ENCODE data around the gene KCNS1. TPM values are rescaled to one million over a fixed set of nuclear protein-coding genes. Genes with fewer than 3 reads are reported as not detected.

KCNS1 gene
- total and polyA plus RNA-seq, 2 experiments from 2014 or later: 0.37 to 3.2 TPM

DNA sequence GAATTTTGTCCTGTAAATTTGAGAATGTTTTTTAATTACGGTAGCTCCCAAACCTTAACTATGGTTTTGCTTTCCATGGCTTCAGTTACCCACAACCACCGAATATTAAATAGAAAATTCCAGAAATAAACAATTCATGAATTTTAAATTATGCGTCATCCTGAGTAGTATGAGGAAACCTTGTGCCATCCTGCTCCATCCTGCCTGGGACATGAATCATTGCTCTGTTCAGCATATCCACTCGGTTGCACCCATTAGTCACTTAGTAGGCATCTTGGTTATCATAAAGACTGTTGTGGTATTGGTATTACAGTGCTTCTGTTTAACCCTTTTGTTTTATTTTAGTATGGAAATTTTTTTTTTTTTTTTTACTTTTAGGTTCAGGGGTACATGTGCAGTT is 39.7 kb downstream of the KCNS1 start (continued):
- TF ChIP-seq, protein P1, sequence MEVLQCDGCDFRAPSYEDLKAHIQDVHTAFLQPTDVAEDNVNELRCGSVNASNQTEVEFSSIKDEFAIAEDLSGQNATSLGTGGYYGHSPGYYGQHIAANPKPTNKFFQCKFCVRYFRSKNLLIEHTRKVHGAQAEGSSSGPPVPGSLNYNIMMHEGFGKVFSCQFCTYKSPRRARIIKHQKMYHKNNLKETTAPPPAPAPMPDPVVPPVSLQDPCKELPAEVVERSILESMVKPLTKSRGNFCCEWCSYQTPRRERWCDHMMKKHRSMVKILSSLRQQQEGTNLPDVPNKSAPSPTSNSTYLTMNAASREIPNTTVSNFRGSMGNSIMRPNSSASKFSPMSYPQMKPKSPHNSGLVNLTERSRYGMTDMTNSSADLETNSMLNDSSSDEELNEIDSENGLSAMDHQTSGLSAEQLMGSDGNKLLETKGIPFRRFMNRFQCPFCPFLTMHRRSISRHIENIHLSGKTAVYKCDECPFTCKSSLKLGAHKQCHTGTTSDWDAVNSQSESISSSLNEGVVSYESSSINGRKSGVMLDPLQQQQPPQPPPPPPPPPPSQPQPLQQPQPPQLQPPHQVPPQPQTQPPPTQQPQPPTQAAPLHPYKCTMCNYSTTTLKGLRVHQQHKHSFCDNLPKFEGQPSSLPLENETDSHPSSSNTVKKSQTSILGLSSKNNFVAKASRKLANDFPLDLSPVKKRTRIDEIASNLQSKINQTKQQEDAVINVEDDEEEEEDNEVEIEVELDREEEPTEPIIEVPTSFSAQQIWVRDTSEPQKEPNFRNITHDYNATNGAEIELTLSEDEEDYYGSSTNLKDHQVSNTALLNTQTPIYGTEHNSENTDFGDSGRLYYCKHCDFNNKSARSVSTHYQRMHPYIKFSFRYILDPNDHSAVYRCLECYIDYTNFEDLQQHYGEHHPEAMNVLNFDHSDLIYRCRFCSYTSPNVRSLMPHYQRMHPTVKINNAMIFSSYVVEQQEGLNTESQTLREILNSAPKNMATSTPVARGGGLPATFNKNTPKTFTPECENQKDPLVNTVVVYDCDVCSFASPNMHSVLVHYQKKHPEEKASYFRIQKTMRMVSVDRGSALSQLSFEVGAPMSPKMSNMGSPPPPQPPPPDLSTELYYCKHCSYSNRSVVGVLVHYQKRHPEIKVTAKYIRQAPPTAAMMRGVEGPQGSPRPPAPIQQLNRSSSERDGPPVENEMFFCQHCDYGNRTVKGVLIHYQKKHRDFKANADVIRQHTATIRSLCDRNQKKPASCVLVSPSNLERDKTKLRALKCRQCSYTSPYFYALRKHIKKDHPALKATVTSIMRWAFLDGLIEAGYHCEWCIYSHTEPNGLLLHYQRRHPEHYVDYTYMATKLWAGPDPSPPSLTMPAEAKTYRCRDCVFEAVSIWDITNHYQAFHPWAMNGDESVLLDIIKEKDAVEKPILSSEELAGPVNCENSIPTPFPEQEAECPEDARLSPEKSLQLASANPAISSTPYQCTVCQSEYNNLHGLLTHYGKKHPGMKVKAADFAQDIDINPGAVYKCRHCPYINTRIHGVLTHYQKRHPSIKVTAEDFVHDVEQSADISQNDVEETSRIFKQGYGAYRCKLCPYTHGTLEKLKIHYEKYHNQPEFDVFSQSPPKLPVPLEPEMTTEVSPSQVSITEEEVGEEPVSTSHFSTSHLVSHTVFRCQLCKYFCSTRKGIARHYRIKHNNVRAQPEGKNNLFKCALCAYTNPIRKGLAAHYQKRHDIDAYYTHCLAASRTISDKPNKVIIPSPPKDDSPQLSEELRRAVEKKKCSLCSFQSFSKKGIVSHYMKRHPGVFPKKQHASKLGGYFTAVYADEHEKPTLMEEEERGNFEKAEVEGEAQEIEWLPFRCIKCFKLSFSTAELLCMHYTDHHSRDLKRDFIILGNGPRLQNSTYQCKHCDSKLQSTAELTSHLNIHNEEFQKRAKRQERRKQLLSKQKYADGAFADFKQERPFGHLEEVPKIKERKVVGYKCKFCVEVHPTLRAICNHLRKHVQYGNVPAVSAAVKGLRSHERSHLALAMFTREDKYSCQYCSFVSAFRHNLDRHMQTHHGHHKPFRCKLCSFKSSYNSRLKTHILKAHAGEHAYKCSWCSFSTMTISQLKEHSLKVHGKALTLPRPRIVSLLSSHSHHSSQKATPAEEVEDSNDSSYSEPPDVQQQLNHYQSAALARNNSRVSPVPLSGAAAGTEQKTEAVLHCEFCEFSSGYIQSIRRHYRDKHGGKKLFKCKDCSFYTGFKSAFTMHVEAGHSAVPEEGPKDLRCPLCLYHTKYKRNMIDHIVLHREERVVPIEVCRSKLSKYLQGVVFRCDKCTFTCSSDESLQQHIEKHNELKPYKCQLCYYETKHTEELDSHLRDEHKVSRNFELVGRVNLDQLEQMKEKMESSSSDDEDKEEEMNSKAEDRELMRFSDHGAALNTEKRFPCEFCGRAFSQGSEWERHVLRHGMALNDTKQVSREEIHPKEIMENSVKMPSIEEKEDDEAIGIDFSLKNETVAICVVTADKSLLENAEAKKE (CRISPR knock-in tag; IDR thresholded peaks at IDR 0.05): no peak
- no peak for TF ChIP-seq POLR2AphosphoS5 (IDR thresholded peaks at IDR 0.05; ENCODE audit: low read depth)
- TF ChIP-seq ZNF114 (CRISPR knock-in tag; IDR thresholded peaks at IDR 0.05): no peak
- no peak for TF ChIP-seq EZH2 (IDR thresholded peaks at IDR 0.05; ENCODE audit: low read depth, unreplicated experiment)
- TF ChIP-seq STAT1 (IDR thresholded peaks at IDR 0.05; ENCODE audit: unreplicated experiment): no peak
- no peak for TF ChIP-seq NANOG (IDR thresholded peaks at IDR 0.05; ENCODE audit: borderline replicate concordance)
- TF ChIP-seq, protein P2, sequence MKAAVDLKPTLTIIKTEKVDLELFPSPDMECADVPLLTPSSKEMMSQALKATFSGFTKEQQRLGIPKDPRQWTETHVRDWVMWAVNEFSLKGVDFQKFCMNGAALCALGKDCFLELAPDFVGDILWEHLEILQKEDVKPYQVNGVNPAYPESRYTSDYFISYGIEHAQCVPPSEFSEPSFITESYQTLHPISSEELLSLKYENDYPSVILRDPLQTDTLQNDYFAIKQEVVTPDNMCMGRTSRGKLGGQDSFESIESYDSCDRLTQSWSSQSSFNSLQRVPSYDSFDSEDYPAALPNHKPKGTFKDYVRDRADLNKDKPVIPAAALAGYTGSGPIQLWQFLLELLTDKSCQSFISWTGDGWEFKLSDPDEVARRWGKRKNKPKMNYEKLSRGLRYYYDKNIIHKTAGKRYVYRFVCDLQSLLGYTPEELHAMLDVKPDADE (IDR thresholded peaks at IDR 0.05): no peak
- no peak for TF ChIP-seq JUNB (IDR thresholded peaks at IDR 0.05; ENCODE audit: unreplicated experiment)
- TF ChIP-seq EZH2phosphoT487 (IDR thresholded peaks at IDR 0.05; ENCODE audit: unreplicated experiment): no peak
- no peak for TF ChIP-seq CREB1 (CRISPR knock-in tag; IDR thresholded peaks at IDR 0.05; ENCODE audit: low read depth)

DNA sequence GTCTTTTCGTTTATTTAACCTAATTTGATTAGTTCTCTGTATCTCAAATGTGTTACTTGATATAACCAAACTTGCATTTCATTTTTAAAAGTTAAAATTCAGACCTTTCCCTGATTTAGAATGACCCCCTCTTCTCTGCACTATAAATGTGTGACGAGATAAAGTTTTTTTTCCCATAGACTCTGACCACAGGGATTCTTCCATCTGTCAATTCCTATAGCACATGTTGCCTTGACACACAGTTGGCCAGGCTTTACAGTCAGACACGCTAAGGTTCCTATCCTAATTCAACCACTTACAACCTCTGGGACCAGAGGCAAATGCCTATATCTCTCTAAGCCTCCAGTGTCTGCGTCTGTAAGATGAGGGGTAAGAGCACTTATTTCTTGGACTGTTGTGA is 40.6 kb downstream of the KCNS1 start:
- H3K9me3 Mint-ChIP-seq: no peaks in the 10 kb centered on the region
- no peak overlapping the region for H3K4me3 Mint-ChIP-seq
- Histone ChIP-seq H3K27me3 (ENCODE audit: insufficient read depth) (no peaks in the 10 kb centered on the region), H3K4me2 (no peak overlapping the region), H3K36me3 (ENCODE audit: insufficient read depth) (no peaks in the 10 kb centered on the region), H3F3A (replicated peaks; ENCODE audit: low read depth) (no peaks in the 10 kb centered on the region), H3K4me3 (no peak overlapping the region), H4K20me1 (replicated peaks; ENCODE audit: insufficient read depth) (no peaks in the 10 kb centered on the region; the same call in 1 of the 2 replicates), H3K4me1 (ENCODE audit: insufficient read depth) (no peaks in the 10 kb centered on the region), H2AFZ (no peak overlapping the region), H3K79me2 (replicated peaks; ENCODE audit: insufficient read depth) (peaks cover 8% of the 10 kb centered on the region; the same call in 1 of the 2 replicates), H3K9me2 (ENCODE audit: insufficient read depth) (no peaks in the 10 kb centered on the region), H3K27ac (ENCODE audit: low read depth) (no peak overlapping the region)
- H3K27ac Mint-ChIP-seq: no peak overlapping the region
- DNase-seq (ENCODE audit: low spot score) (no peak), ATAC-seq (no peak)
- H3K27me3 Mint-ChIP-seq (ENCODE audit: insufficient read depth, low read depth, poor library complexity): no peaks in the 10 kb centered on the region
- peaks cover 10% of the 10 kb centered on the region; the same call in 2 of the 3 replicates for H3K36me3 Mint-ChIP-seq (ENCODE audit: low read depth)
- peaks cover 4% of the 10 kb centered on the region; the same call in 2 of the 3 replicates for H3K4me1 Mint-ChIP-seq
- TF ChIP-seq NANOG (IDR thresholded peaks at IDR 0.05; ENCODE audit: borderline replicate concordance) (no peak), EZH2 (IDR thresholded peaks at IDR 0.05; ENCODE audit: low read depth, unreplicated experiment) (no peak), STAT1 (IDR thresholded peaks at IDR 0.05; ENCODE audit: unreplicated experiment) (no peak), CREB1 (CRISPR knock-in tag; IDR thresholded peaks at IDR 0.05; ENCODE audit: low read depth) (no peak), ZNF114 (CRISPR knock-in tag; IDR thresholded peaks at IDR 0.05) (no peak), JUNB (IDR thresholded peaks at IDR 0.05; ENCODE audit: unreplicated experiment) (no peak), EZH2phosphoT487 (IDR thresholded peaks at IDR 0.05; ENCODE audit: unreplicated experiment) (no peak)
- TF ChIP-seq, protein P3, sequence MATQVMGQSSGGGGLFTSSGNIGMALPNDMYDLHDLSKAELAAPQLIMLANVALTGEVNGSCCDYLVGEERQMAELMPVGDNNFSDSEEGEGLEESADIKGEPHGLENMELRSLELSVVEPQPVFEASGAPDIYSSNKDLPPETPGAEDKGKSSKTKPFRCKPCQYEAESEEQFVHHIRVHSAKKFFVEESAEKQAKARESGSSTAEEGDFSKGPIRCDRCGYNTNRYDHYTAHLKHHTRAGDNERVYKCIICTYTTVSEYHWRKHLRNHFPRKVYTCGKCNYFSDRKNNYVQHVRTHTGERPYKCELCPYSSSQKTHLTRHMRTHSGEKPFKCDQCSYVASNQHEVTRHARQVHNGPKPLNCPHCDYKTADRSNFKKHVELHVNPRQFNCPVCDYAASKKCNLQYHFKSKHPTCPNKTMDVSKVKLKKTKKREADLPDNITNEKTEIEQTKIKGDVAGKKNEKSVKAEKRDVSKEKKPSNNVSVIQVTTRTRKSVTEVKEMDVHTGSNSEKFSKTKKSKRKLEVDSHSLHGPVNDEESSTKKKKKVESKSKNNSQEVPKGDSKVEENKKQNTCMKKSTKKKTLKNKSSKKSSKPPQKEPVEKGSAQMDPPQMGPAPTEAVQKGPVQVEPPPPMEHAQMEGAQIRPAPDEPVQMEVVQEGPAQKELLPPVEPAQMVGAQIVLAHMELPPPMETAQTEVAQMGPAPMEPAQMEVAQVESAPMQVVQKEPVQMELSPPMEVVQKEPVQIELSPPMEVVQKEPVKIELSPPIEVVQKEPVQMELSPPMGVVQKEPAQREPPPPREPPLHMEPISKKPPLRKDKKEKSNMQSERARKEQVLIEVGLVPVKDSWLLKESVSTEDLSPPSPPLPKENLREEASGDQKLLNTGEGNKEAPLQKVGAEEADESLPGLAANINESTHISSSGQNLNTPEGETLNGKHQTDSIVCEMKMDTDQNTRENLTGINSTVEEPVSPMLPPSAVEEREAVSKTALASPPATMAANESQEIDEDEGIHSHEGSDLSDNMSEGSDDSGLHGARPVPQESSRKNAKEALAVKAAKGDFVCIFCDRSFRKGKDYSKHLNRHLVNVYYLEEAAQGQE (IDR thresholded peaks at IDR 0.05; ENCODE audit: unreplicated experiment): no peak

All from GM23338 (cell line).